ENCODE results near the gene HAPLN3. TPM values are rescaled to one million over a fixed set of nuclear protein-coding genes. Genes with fewer than 3 reads are reported as not detected.

Gene HAPLN3
- 5.8 and 6.3 TPM in 2 replicates for total RNA-seq (2013; cell fraction: nucleolus; rRNA removed)
- total RNA-seq (2014; rRNA removed): 3.7 and 6.0 TPM in 2 replicates
- 0.64 and 0.98 TPM in 2 replicates for total RNA-seq (2014; rRNA removed; fragmentation: Illumina TruSeq; extraction: Trizol)
- 2.9 and 3.1 TPM in 2 replicates for total RNA-seq (2021)
- 0.26 TPM for polyA plus RNA-seq (2011; ENCODE audit: low read depth)
- 4.2 and 5.0 TPM in 2 replicates for polyA plus RNA-seq (2011; rRNA removed)
- 8.3 and 10.3 TPM in 2 replicates for polyA plus RNA-seq (2011; cell fraction: cytosol; rRNA removed)
- polyA plus RNA-seq (2011; cell fraction: nucleus; rRNA removed): 21.7 and 27.3 TPM in 2 replicates
- polyA plus RNA-seq (2012): 0.79 and 1.5 TPM in 2 replicates
- 0.53 TPM in 1 of 2 replicates, not detected in the other for polyA plus RNA-seq (2014; fragmentation: Illumina TruSeq; extraction: Trizol)
- polyA plus RNA-seq (2014; fragmentation: Nextera tagmentation; extraction: Ambion mirVana): under 1 TPM in 1 of 2 experiments, not detected in 1; 0.20 TPM
- 2.6 and 3.2 TPM in 2 replicates for polyA plus RNA-seq (2014; rRNA removed)
- 1 to 10 TPM; 1.1 to 1.4 TPM for polyA plus RNA-seq (2016; fragmentation: Nextera tagmentation; extraction: Ambion mirVana)
- polyA minus RNA-seq (2011; rRNA and poly(A)+ RNA removed): 2.7 and 4.5 TPM in 2 replicates
- polyA minus RNA-seq (2011; cell fraction: cytosol; rRNA and poly(A)+ RNA removed): 1.5 and 2.2 TPM in 2 replicates
- 3.5 and 4.6 TPM in 2 replicates for polyA minus RNA-seq (2011; cell fraction: nucleus; rRNA and poly(A)+ RNA removed)
- percentile 49 among the genes with signal in this experiment for Bru-seq, nascent RNA
- percentile 55 among the genes with signal in this experiment for BruChase-seq, experiment 1, labeled RNA remaining after a 6-hour chase
- percentile 48 among the genes with signal in this experiment for BruChase-seq, experiment 2, labeled RNA remaining after a 2-hour chase
- long read RNA-seq, experiment 1, transcript HAPLN3-201 (5 exons, 1,980 nt): major isoform, 7 of 9 reads
- long read RNA-seq, experiment 1, partial matches to known transcripts: 2 of 9 reads
- long read RNA-seq, experiment 1, other reads (novel, unspliced or antisense): 0 of 9 reads
- long read RNA-seq, experiment 2, partial matches to known transcripts: 3 of 9 reads
- long read RNA-seq, experiment 2, other reads (novel, unspliced or antisense): 0 of 9 reads

GRCh38 chr15:88894819-88895767, at the start of gene HAPLN3:
Gene HAPLN3 (minus strand): TSS chr15:88895544. CDS start chr15:88887298, 8,246 bp downstream.
- in situ Hi-C loops (cut with MboI): no loop called here
- intact Hi-C loops (cut with micrococcal nuclease; ENCODE audit: unreplicated experiment): loop anchor here (1.0 to 2.0 kb wide), 4 partner anchors 122 to 282 kb away; no protein-coding TSS in a partner anchor
- Histone ChIP-seq H3K4me1 (ENCODE audit: control insufficient read depth, insufficient read depth, low read length) (peaks cover 3% of the 10 kb centered on the region), H3K4me2 (ENCODE audit: control insufficient read depth, insufficient read depth) (peak within 1 kb of the TSS; percentile 14), H3K27me3 (replicated peaks in 1 of 2; ENCODE audit: control insufficient read depth in 2 of 2, insufficient read depth in 2 of 2, low read length in 1 of 2) (peaks cover 0 to 5% of the 10 kb centered on the region in 2 experiments; a peak in 2 of 4 replicates), H2AFZ (ENCODE audit: control insufficient read depth, low read depth, low read length) (peak within 1 kb of the TSS; percentile 25), H3K79me2 (ENCODE audit: control insufficient read depth, insufficient read depth, low read length) (no peaks in the 10 kb centered on the region), H3K9ac (ENCODE audit: control insufficient read depth, insufficient read depth, low read length) (peak within 1 kb of the TSS; percentile 32; the same call in 1 of the 2 replicates), H4K20me1 (ENCODE audit: control insufficient read depth, insufficient read depth) (no peaks in the 10 kb centered on the region), H3K27ac (ENCODE audit: control insufficient read depth, insufficient read depth) (no peak within 1 kb of the TSS), H3K4me3 (peak within 1 kb of the TSS; percentile 64; the same call in 1 of the 2 replicates), H3K9me3 (replicated peaks; ENCODE audit: control insufficient read depth, insufficient read depth, low read length) (no peaks in the 10 kb centered on the region), H3K36me3 (ENCODE audit: control insufficient read depth in 2 of 2, insufficient read depth in 2 of 2, low read length in 1 of 2) (no peaks in the 10 kb centered on the region)
- peak; percentile 32; the same call in 1 of the 2 replicates for TF ChIP-seq GATAD2B (conservative IDR thresholded peaks at IDR 0.05; ENCODE audit: low read depth)
- TF ChIP-seq ATF3 (IDR thresholded peaks at IDR 0.05; ENCODE audit: borderline replicate concordance, extremely low read depth, low read depth, low read length): no peak
- TF ChIP-seq ZNF384 (IDR thresholded peaks at IDR 0.05; ENCODE audit: borderline replicate concordance, low read depth, low read length): no peak
- TF ChIP-seq NFYA (IDR thresholded peaks at IDR 0.05; ENCODE audit: borderline replicate concordance, low read depth, low read length): no peak
- peak; percentile 56; the same call in 1 of the 2 replicates for TF ChIP-seq RELB (IDR thresholded peaks at IDR 0.05; ENCODE audit: low read depth)
- TF ChIP-seq IKZF1 (conservative IDR thresholded peaks at IDR 0.05): peak; percentile 49; the same call in 1 of the 2 replicates
- ChIA-PET SMC1A (ENCODE audit: uncharacterized antibody, unreplicated experiment) (interaction anchor here (1.1 kb wide), 1 partner anchor 10 kb away, joined by 6 read pairs; no protein-coding TSS in a partner anchor), RAD21 (ENCODE audit: unreplicated experiment) (interaction anchor here (1.0 to 2.2 kb wide), 2 partner anchors 9 to 17 kb away, joined by 3 to 9 read pairs; no protein-coding TSS in a partner anchor), POLR2A (no interaction called here), CTCF (interaction anchor here (0.6 to 2.9 kb wide), 15 partner anchors 10 to 440 kb away, joined by 3 to 18 read pairs (median 3); no protein-coding TSS in a partner anchor)
- WGBS (ENCODE audit: insufficient coverage, insufficient replicate concordance, low lambda C conversion rate, missing lambda C conversion rate): 4% methylated on average over 45 of the region's 70 CpGs
- DNase-seq (ENCODE audit: low read depth, low spot score) (no peak), ATAC-seq (peak; percentile 79), FAIRE-seq (no peak)
- no TSS peak for BruUV-seq (replicated peaks)
